ENCODE results near the gene CCSER1. TPM values are rescaled to one million over a fixed set of nuclear protein-coding genes. Genes with fewer than 3 reads are reported as not detected.

The CCSER1 gene
- polyA plus RNA-seq, 1 donor from 2014 or later: 20.8 TPM

DNA sequence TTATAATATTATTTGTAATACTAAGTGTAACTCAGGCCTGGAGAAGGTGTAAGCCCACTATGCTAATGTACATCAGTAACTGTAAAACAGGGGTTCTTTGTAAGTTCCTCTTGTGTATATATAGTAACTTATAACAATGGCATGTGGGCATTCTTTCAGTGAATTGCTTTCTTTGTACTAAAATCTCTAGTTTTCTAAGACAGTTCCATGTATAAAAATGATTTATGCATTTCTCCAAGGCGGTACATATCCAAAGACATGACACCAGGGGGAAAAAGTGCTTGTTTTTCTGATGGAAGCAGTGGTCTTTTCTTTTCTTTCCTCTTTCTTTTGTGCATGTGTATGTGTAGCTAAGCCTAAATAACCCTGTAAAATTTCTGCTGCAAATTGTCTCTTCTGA lies 1474.2 kb downstream of the CCSER1 start:
- no peak overlapping the region for H2AFZ ChIP-seq (ENCODE audit: low read depth, low read length)
- no peaks in the 10 kb centered on the region for H3K36me3 ChIP-seq (ENCODE audit: insufficient read depth, low read length)
- no peaks in the 10 kb centered on the region for H3K9me2 ChIP-seq (ENCODE audit: insufficient read depth, low read length)
- H3K4me3 ChIP-seq (ENCODE audit: low read length): no peak overlapping the region
- TF ChIP-seq, protein P1, sequence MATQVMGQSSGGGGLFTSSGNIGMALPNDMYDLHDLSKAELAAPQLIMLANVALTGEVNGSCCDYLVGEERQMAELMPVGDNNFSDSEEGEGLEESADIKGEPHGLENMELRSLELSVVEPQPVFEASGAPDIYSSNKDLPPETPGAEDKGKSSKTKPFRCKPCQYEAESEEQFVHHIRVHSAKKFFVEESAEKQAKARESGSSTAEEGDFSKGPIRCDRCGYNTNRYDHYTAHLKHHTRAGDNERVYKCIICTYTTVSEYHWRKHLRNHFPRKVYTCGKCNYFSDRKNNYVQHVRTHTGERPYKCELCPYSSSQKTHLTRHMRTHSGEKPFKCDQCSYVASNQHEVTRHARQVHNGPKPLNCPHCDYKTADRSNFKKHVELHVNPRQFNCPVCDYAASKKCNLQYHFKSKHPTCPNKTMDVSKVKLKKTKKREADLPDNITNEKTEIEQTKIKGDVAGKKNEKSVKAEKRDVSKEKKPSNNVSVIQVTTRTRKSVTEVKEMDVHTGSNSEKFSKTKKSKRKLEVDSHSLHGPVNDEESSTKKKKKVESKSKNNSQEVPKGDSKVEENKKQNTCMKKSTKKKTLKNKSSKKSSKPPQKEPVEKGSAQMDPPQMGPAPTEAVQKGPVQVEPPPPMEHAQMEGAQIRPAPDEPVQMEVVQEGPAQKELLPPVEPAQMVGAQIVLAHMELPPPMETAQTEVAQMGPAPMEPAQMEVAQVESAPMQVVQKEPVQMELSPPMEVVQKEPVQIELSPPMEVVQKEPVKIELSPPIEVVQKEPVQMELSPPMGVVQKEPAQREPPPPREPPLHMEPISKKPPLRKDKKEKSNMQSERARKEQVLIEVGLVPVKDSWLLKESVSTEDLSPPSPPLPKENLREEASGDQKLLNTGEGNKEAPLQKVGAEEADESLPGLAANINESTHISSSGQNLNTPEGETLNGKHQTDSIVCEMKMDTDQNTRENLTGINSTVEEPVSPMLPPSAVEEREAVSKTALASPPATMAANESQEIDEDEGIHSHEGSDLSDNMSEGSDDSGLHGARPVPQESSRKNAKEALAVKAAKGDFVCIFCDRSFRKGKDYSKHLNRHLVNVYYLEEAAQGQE (IDR thresholded peaks at IDR 0.05; ENCODE audit: borderline replicate concordance): no peak
- TF ChIP-seq RAD21 (conservative IDR thresholded peaks at IDR 0.05) (no peak), CTCF (IDR thresholded peaks at IDR 0.05; ENCODE audit: poor library complexity, severe bottlenecking) (no peak), EZH2 (IDR thresholded peaks at IDR 0.05; ENCODE audit: borderline replicate concordance, insufficient read depth, low read length, poor library complexity, severe bottlenecking) (no peak), TAF1 (IDR thresholded peaks at IDR 0.05; ENCODE audit: low read depth) (no peak)
- H3K27me3 ChIP-seq (ENCODE audit: insufficient read depth, low read depth, low read length): no peaks in the 10 kb centered on the region
- H3F3A ChIP-seq (ENCODE audit: insufficient read depth, low read length, poor library complexity, severe bottlenecking): no peaks in the 10 kb centered on the region
- H3K9me3 ChIP-seq (ENCODE audit: low read length): no peaks in the 10 kb centered on the region
- H4K20me1 ChIP-seq (ENCODE audit: insufficient read depth): no peaks in the 10 kb centered on the region
- no peak overlapping the region for H3K4me2 ChIP-seq (ENCODE audit: low read length)
- H3K27ac ChIP-seq (ENCODE audit: low read length): no peak overlapping the region
- H3K79me2 ChIP-seq (replicated peaks; ENCODE audit: insufficient read depth, low read length): no peaks in the 10 kb centered on the region
- no peak overlapping the region for H3K9ac ChIP-seq (ENCODE audit: low read length)

GRCh38 chr4:91611782-91612181 lies 1484.6 kb downstream of the CCSER1 start:
- Histone ChIP-seq H2AFZ (ENCODE audit: low read depth, low read length) (no peak overlapping the region), H3F3A (ENCODE audit: insufficient read depth, low read length, poor library complexity, severe bottlenecking) (no peaks in the 10 kb centered on the region), H3K4me3 (ENCODE audit: low read length) (no peak overlapping the region), H3K9me2 (ENCODE audit: insufficient read depth, low read length) (no peaks in the 10 kb centered on the region), H3K79me2 (replicated peaks; ENCODE audit: insufficient read depth, low read length) (no peaks in the 10 kb centered on the region), H4K20me1 (ENCODE audit: insufficient read depth) (no peaks in the 10 kb centered on the region), H3K9me3 (ENCODE audit: low read length) (no peaks in the 10 kb centered on the region), H3K27ac (ENCODE audit: low read length) (no peak overlapping the region), H3K9ac (ENCODE audit: low read length) (no peak overlapping the region), H3K4me2 (ENCODE audit: low read length) (no peak overlapping the region), H3K27me3 (ENCODE audit: insufficient read depth, low read depth, low read length) (no peaks in the 10 kb centered on the region), H3K36me3 (ENCODE audit: insufficient read depth, low read length) (no peaks in the 10 kb centered on the region)
- TF ChIP-seq MXI1 (conservative IDR thresholded peaks at IDR 0.05; ENCODE audit: poor library complexity, severe bottlenecking) (no peak), RAD21 (conservative IDR thresholded peaks at IDR 0.05) (no peak), POLR2AphosphoS5 (IDR thresholded peaks at IDR 0.05) (no peak), EP300 (conservative IDR thresholded peaks at IDR 0.05; ENCODE audit: poor library complexity, severe bottlenecking) (no peak), EZH2 (IDR thresholded peaks at IDR 0.05; ENCODE audit: borderline replicate concordance, insufficient read depth, low read length, poor library complexity, severe bottlenecking) (no peak), CTCF (IDR thresholded peaks at IDR 0.05; ENCODE audit: poor library complexity, severe bottlenecking) (no peak), SMC3 (conservative IDR thresholded peaks at IDR 0.05; ENCODE audit: poor library complexity) (no peak), TAF1 (IDR thresholded peaks at IDR 0.05; ENCODE audit: low read depth) (no peak)
- TF ChIP-seq, protein P1 (IDR thresholded peaks at IDR 0.05; ENCODE audit: borderline replicate concordance): no peak

Measured in neural cell (in vitro differentiated cells).